K562 (cell line): ENCODE measurements around the gene ATP4B. TPM values are rescaled to one million over a fixed set of nuclear protein-coding genes. Genes with fewer than 3 reads are reported as not detected.

Experiments used
- ATAC-seq: fragments of 200-7000 bp; cut with Tn5 transposase; 3 replicates; pipeline ENCODE4 v1.9.1; 2020; ENCODE audit warnings: moderate library complexity
- BruUV-seq: library from RNA; stranded (reverse); fragments of 400-500 nt; replicated peaks from 2 replicates; lab custom pipeline; 2021; lab: Mats Ljungman, UMichigan
- CTCF ChIA-PET: fragments of 300-600 bp; formaldehyde crosslinking; extraction: SDS; loops from one replicate; lab custom pipeline; 2021; ENCODE audit warnings: low intra/inter-chr PET ratio; lab: Yijun Ruan, JAX
- POLR2A ChIA-PET: fragments of 300-600, 350-650 bp; sonication (Branson Sonifier 250); formaldehyde crosslinking; extraction: SDS; loops from one replicate; lab custom pipeline; 2021; ENCODE audit warnings: antibody characterized with exemption, inconsistent platforms; lab: Yijun Ruan, JAX
- DNase-seq, 4 experiments: peaks; one replicate each; pipeline versions ENCODE4 v3.0.0 to v3.0.0-alpha.2; 2011 to 2018; ENCODE audit warnings: low spot score in 3 of 4, mixed read lengths in 3 of 4; ENCODE audit errors: extremely low read depth in 1 of 4
- FAIRE-seq: peaks from 2 replicates; lab custom pipeline; 2011; peaks lifted over from hg19 to GRCh38; lab: Jason Lieb, UNC
- H2AFZ ChIP-seq: 2 replicates; pipeline ENCODE4 v1.6.0; 2011; ENCODE audit warnings: low read depth, low read length, control low read depth, inconsistent platforms
- H3K27ac ChIP-seq: fragments of 200-600 bp; 3 replicates; pipeline ENCODE4 v1.8.0; 2011; ENCODE audit warnings: low read depth, mild to moderate bottlenecking, control low read depth, inconsistent platforms, low read length, moderate library complexity, mixed read lengths; ENCODE audit errors: extremely low read depth
- H3K27me3 ChIP-seq, 2 experiments: fragments of 300-600 bp in 1 of 2; 2 replicates in 1 of 2; 3 replicates in 1 of 2; pipeline versions ENCODE4 v1.6.0 to v1.8.0; 2011; ENCODE audit warnings: inconsistent platforms in 2 of 2, low read length in 2 of 2, mild to moderate bottlenecking in 1 of 2, mixed read lengths in 1 of 2, moderate library complexity in 1 of 2; ENCODE audit not compliant: control insufficient read depth in 2 of 2, insufficient read depth in 2 of 2
- H3K36me3 ChIP-seq: fragments of 300-600 bp; 3 replicates; pipeline ENCODE4 v1.8.0; 2011; ENCODE audit warnings: mild to moderate bottlenecking, low read length, inconsistent platforms; ENCODE audit not compliant: control insufficient read depth, insufficient read depth
- H3K4me1 ChIP-seq, 2 experiments: fragments of 200-600 bp in 1 of 2; replicated peaks in 1 of 2; 2 replicates in 1 of 2; 3 replicates in 1 of 2; pipeline versions ENCODE4 v1.5.1 to v1.8.0; 2011; ENCODE audit warnings: inconsistent platforms in 2 of 2, low read length in 2 of 2, mild to moderate bottlenecking in 1 of 2, mixed read lengths in 1 of 2, moderate library complexity in 1 of 2; ENCODE audit not compliant: control insufficient read depth in 2 of 2, insufficient read depth in 2 of 2
- H3K4me2 ChIP-seq: 2 replicates; pipeline ENCODE4 v1.6.1; 2011; ENCODE audit warnings: low read length, control low read depth, inconsistent platforms, mixed read lengths; ENCODE audit not compliant: insufficient read depth
- H3K4me3 ChIP-seq: fragments of 200-600 bp; sonication (generic), shearing (Covaris generic); 2 replicates; pipeline ENCODE4 v1.5.1; 2016; ENCODE audit warnings: control low read depth, inconsistent platforms
- H3K79me2 ChIP-seq: fragments of 200-600 bp; 3 replicates; pipeline ENCODE4 v1.8.0; 2011; ENCODE audit warnings: low read length, inconsistent platforms; ENCODE audit not compliant: control insufficient read depth, insufficient read depth
- H3K9ac ChIP-seq, 2 experiments: 2 replicates each; pipeline versions ENCODE4 v1.6.0 to v1.6.1; 2011; ENCODE audit warnings: low read depth in 2 of 2, low read length in 2 of 2, control low read depth in 1 of 2, inconsistent platforms in 1 of 2, mild to moderate bottlenecking in 1 of 2, mixed read lengths in 1 of 2; ENCODE audit not compliant: insufficient read depth in 1 of 2
- H3K9me1 ChIP-seq: one replicate; pipeline ENCODE4 v1.6.0; 2011; ENCODE audit warnings: inconsistent platforms, mild to moderate bottlenecking, low read length, moderate library complexity; ENCODE audit not compliant: control insufficient read depth, insufficient read depth
- H3K9me3 ChIP-seq: replicated peaks from 2 replicates; pipeline ENCODE4 v1.5.1; 2011; ENCODE audit warnings: low read depth, low read length, inconsistent platforms; ENCODE audit not compliant: control insufficient read depth, insufficient read depth
- H4K20me1 ChIP-seq: replicated peaks from 2 replicates; pipeline ENCODE4 v1.6.1; 2011; ENCODE audit warnings: low read length, inconsistent platforms, mixed read lengths; ENCODE audit not compliant: control insufficient read depth, insufficient read depth
- MYC ChIP-seq, 2 experiments: fragments of 250-450 bp in 1 of 2; sonication (Bioruptor Pico) in 1 of 2; IDR thresholded peaks; 2 replicates each; pipeline versions ENCODE4 v1.5.1 to v1.6.1; 2012 to 2021; ENCODE audit warnings: low read depth in 2 of 2, borderline replicate concordance in 1 of 2, improper control_type of control experiment in 1 of 2, low read length in 1 of 2, mild to moderate bottlenecking in 1 of 2, moderate library complexity in 1 of 2
- SAFB ChIP-seq: fragments of 200-400 bp; formaldehyde crosslinking; IDR thresholded peaks from 2 replicates; pipeline ENCODE4 v1.6.1; 2017; ENCODE audit warnings: low read depth, low read length, borderline replicate concordance
- STAT5A ChIP-seq: IDR thresholded peaks from 2 replicates; pipeline ENCODE4 v1.6.1; 2012; ENCODE audit warnings: low read length, inconsistent platforms, borderline replicate concordance
- ZNF224 ChIP-seq: sonication (generic); formaldehyde crosslinking; IDR thresholded peaks from 2 replicates; pipeline ENCODE4 v1.8.0; 2022; ENCODE audit warnings: mild to moderate bottlenecking, missing genetic modification reagents
- ZNF239 ChIP-seq: fragments of 250-450 bp; sonication (Bioruptor Pico); IDR thresholded peaks from 2 replicates; pipeline ENCODE4 v1.4.0; 2020; ENCODE audit warnings: mild to moderate bottlenecking
- ZNF354B ChIP-seq: fragments of 250-450 bp; sonication (Bioruptor Pico); IDR thresholded peaks from 2 replicates; pipeline ENCODE4 v1.4.0; 2020
- whole genome bisulfite sequencing: fragments of 100-300 bp; shearing (Covaris generic); methylation state at CpG from one replicate; pipeline ENCODE4 v1.1.6; 2016; ENCODE audit warnings: low coverage, mixed read lengths; ENCODE audit not compliant: insufficient coverage; ENCODE audit errors: missing lambda C conversion rate; 5-methylcytosine and 5-hydroxymethylcytosine counted together
- in situ Hi-C: fragments of 300-500 bp; cut with MboI; formaldehyde crosslinking; loops from 4 replicates; pipeline ENCODE4 v1.15.0; 2018; ENCODE audit warnings: inconsistent platforms, mixed read lengths
- intact Hi-C: fragments of 100-400 bp; cut with micrococcal nuclease; formaldehyde crosslinking; loops from 2 replicates; pipeline ENCODE4 v1.14.2; 2022
- polyA plus RNA-seq, 8 experiments: library from polyadenylated mRNA; depleted of rRNA in 4 of 8; stranded (reverse) in 5 of 8; unstranded in 3 of 8; fragments of >200 nt; fragmentation: Nextera tagmentation in 2 of 8; fragmentation: Illumina TruSeq in 1 of 8; extraction: Ambion mirVana in 2 of 8; extraction: Trizol in 1 of 8; gene quantifications; 2 replicates each; pipeline versions ENCODE4 v1.2.1 to v1.2.3, GENCODE V29; 2011 to 2014; ENCODE audit warnings: inconsistent platforms in 1 of 8, missing spikeins in 1 of 8
- total RNA-seq, 7 experiments: library from RNA; depleted of rRNA in 6 of 7; stranded (reverse); fragments of >200 nt in 6 of 7; fragmentation: Illumina TruSeq in 2 of 7; extraction: Trizol in 2 of 7; gene quantifications; 2 replicates each; pipeline versions ENCODE4 v1.2.1 to v1.2.3, GENCODE V29; 2011 to 2021; ENCODE audit warnings: low replicate concordance in 1 of 7

ATP4B gene
- total and polyA plus RNA-seq, 9 of the 15 experiments (the other 6 are each of a cell fraction or from before 2014, with no cell fraction given), result not detected

DNA sequence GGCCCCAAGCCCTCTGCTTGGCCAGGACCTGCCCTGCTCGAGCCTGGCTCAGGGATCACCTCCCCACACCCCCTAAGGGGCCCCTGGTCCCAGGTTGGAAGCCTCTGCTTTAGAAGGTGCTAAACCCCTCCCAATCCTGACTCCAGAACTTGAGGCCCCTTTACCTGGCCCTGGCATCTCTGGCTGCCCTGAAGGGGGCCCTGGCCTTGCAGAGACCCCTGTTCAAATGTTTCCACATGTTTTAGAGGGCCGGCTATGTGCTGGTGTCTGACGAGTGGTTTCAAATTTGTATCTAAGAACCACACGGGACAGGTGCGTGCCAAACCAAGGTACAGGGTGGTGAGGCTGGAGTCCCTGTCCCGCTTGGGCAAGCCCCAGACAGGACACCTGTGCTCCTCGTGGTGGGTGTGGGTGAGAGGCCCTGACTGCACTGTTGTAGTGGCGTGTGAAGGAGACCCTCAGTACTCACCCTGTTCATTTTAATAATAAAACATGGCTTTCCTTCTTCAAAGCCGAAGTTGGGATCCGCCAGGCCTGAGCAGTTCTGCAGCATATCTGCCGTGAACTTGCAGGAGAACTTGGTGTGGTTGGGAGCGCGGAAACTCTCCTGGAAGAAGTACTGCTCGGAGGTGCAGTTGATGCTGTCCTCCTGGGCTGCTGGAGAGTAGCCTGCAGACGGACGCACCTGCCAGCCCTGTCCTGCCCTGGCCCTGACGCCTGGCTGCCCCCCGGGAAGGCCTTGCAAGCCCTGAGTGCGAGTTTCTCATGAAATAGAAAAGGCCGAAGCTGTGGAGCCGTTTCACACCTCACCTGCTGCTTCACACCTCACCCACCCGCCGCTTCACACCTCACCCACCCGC lies 5.4 kb downstream of the ATP4B start:
- H3K36me3 ChIP-seq, result no peaks in the 10 kb centered on the region
- WGBS, result 12% methylated on average over 17 of the region's 24 CpGs
- in situ Hi-C loops, result loop anchor here (10.0 kb wide), 1 partner anchor 262 kb away; no protein-coding TSS in a partner anchor
- no TSS peak for BruUV-seq
- no peaks in the 10 kb centered on the region for H3K79me2 ChIP-seq
- DNase-seq, result no peak
- no peak overlapping the region for H3K9ac ChIP-seq
- TF ChIP-seq ZNF239 (CRISPR knock-in tag) (no peak), STAT5A (no peak), ZNF354B (no peak), SAFB (no peak), MYC (IDR thresholded peaks at IDR 0.05; ENCODE audit: low read depth, low read length) (no peak), MYC (CRISPR knock-in tag; IDR thresholded peaks at IDR 0.05; ENCODE audit: borderline replicate concordance, low read depth) (no peak), ZNF224 (CRISPR knock-in tag) (no peak)
- H3K4me3 ChIP-seq, result no peak overlapping the region
- H3K4me1 ChIP-seq, result peaks cover 0 to 7% of the 10 kb centered on the region in 2 experiments; a peak in 1 of 5 replicates
- FAIRE-seq, result no peak
- intact Hi-C loops, result no loop called here
- H4K20me1 ChIP-seq, result no peaks in the 10 kb centered on the region; the same call in 1 of the 2 replicates
- no peak overlapping the region for H2AFZ ChIP-seq
- CTCF ChIA-PET, result no interaction called here
- no peak for ATAC-seq
- no peaks in the 10 kb centered on the region for H3K9me3 ChIP-seq
- H3K4me2 ChIP-seq, result no peak overlapping the region
- POLR2A ChIA-PET, result no interaction called here
- no peaks in the 10 kb centered on the region for H3K9me1 ChIP-seq
- H3K27me3 ChIP-seq, result peaks cover 15 to 61% of the 10 kb centered on the region in 2 experiments; a peak in 4 of 5 replicates
- no peak overlapping the region for H3K27ac ChIP-seq
